ENCODE data around the gene ADGRF3.
"Not testable (repeated sequence)": the region's sequence is repeated elsewhere in the genome, so short reads cannot be mapped to it uniquely, and the experiment has no call there.

The ADGRF3 gene

DNA sequence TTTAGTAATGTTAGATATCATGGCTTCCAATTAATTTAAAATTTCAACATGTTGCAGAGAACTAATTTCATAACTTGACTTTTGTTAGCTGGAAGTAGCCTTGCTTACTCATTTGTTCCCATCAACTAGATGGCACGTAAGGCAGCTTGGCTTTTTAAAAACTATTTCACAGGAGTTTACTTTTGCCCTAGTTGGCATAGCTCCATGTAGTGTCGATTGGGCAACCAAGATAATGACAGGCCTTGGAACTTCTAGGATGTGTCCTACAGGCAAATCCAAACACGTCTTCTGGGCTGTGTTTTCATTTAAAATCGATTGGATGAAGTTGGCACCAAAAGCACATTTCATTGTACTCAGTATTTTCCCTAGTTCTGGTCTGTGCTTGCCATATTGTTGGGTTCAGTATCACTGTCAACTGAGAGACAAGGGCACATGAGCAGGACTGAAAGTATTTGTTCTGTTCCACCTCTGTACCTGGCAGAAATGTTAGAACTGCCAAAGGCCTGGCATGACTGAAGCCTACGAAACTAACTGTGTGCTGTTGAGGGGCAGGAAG lies 72.5 kb downstream of the ADGRF3 start:
- DNase-seq (ENCODE audit: low read depth in 2 of 2) = no peak

DNA sequence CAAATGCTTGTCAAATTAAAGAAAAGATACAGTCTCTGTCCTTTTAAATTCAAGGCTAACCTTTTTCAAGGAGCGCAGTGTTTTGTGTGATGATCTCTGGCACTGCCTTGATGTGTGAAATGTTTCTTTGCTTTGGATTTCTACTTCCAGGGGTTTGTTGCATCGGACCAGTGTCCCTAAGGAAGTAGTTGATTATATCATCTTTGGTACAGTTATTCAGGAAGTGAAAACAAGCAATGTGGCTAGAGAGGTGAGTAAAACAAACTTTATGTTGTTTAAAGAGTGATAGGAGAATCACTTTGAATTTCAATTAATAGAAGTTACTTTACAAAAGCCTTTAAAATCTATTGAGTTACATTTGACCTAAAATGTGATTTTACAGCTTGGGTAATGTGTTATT lies 73.1 kb downstream of the ADGRF3 start:
- no peak for DNase-seq (ENCODE audit: low read depth in 2 of 2)

DNA sequence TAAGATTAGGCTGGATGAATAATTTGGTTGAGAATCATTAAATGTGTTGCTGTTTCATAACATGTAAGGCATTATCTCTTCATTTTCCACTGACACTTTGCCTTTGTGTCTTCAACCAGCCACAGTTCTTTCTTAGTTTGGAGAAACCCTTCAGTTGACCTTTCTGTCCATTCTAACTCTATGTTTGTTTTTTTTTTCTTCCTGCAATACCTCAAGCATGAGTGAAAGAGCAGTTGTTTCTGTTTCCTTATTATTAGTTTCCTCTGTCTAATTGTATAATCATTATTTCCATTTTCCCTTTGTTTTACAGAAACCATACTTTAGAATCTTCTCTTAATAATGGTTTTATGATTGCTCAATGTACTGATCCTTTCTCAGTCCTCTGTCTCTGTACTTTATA lies 76.2 kb downstream of the ADGRF3 start:
- no peak for DNase-seq (ENCODE audit: low read depth in 2 of 2)

DNA sequence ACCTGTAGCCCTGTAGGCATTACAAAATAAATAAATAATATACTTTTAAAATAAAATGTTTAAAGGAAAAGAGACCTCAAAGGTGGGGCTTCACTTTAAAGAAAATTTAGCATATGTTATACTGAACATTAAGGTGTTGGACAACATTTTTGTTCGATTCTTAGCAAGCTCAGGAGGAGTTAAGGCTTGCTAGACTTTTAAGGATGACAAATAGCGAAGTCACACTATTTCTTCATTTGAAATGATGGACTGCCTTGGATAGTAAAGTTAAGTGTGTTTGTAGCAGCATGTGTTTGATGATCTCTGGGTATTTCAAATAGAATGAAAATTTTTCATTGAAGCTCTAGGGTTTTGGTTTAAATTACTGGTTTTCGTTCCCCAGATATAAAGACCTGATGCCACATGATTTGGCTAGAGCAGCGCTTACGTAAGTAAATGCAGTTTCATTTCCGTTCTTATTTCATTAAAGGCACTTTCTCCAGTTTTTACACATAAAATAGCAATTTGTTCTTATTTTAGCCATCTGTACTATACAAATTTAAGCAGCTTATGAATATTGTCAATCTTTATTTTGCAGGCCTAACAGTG lies 76.9 kb downstream of the ADGRF3 start:
- DNase-seq (ENCODE audit: low read depth in 2 of 2) = no peak

DNA sequence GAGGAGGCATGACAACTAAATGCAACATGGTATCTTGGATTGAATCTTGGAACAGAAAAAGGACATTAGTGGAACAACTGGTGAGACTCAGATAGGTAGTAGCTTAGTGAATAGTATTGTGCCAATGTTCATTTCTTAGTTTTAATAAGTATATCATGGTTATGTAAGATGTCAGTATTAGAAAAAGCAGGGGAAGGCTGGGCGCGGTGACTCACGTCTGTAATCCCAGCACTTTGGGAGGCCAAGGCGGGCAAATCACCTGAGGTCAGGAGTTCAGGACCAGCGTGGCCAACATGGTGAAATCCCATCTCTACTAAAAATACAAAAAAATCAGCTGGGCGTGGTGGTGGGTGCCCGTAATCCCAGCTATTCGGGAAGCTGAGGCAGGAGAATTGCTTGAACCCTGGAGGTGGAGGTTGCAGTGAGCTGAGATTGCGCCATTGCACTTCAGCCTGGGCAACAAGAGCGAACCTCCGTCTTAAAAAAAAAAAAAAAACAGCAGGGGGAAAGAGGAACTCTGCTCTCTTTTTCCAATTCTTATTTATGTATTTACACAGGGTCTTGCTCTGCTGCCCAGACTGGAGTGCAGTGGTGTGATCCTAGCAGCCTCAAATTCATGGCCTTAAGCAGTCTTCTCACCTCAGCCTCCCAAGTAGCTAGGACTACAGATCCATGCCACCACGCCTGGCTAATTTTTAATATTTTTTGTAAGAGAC lies 77.8 kb downstream of the ADGRF3 start:
- DNase-seq (ENCODE audit: low read depth in 2 of 2) = not testable (repeated sequence)

DNA sequence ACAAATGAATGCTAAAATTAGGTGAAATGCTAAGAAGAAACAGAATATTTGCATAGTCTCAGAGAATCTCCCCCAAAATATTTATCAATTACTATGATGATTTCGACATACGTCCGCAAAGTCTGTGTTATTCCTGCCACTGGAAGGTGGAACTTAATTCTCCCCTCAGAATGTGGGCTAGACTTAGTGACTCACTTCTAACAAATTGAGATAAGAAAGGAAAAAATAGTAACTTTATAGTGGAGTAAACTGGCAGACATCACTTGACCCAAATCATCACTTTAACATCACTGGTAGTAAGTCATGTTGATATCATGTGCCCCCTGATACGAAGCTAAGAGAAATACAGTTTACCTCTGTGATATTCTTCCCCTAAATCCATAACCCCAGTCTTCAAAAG lies 78.4 kb downstream of the ADGRF3 start:
- DNase-seq (ENCODE audit: low read depth in 2 of 2) = no peak

DNA sequence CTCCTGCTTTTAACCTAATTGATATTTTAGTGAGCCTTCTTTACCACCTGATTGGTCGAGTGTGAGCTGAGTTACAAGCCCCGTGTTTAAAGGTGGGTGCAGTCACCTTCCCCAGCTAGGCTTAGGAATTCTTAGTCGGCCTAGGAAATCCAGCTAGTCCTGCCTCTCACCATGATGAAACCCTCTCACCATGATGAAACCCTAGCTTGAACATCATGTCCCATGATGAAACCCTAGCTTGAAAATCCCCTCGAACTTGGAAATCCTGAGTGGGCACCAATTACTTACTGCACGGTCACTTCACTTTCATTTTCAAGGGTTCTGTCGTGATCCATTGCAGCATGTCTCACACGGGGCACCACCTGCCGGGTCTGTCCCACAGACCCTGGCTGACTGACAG lies 87.8 kb downstream of the ADGRF3 start:
- not testable (repeated sequence) for DNase-seq (ENCODE audit: low read depth in 2 of 2)

Data from stimulated activated CD4-positive, alpha-beta T cell treated with anti-CD3 and anti-CD28 coated beads, Interleukin-1b, Interleukin-23, amount 100 ng/mL, for 4 hours (primary cell).